ENCODE results near the gene OR10Z1. TPM values are rescaled to one million over a fixed set of nuclear protein-coding genes. Genes with fewer than 3 reads are reported as not detected.

OR10Z1 gene, protein sequence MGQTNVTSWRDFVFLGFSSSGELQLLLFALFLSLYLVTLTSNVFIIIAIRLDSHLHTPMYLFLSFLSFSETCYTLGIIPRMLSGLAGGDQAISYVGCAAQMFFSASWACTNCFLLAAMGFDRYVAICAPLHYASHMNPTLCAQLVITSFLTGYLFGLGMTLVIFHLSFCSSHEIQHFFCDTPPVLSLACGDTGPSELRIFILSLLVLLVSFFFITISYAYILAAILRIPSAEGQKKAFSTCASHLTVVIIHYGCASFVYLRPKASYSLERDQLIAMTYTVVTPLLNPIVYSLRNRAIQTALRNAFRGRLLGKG
- total RNA-seq (ENCODE audit: low replicate concordance) = not detected in 2 replicates

DNA sequence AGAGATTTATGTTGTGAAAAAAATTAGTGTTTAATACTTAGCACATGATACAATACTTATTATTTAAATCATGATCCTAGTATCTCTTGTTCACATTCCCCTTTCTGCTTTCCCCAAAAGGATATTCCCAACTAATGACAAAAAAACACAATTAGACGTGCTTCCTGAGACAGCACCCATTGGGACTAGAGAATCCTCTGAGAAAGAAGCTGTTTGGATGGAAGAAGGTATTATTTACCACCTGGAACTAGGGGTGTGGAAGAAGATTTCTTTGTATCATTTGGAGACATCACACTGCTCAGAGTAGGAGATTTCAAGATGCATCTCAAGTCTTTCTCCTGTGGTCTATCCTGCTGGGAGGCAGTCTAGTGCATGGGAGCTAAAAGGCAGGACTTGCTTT, at the start of gene OR10Z1:
Gene OR10Z1 (plus strand): TSS at position 301 of the 400 bp plus-strand sequence. CDS start 1,171 bp downstream, outside the sequence.
- TF ChIP-seq, protein P1, sequence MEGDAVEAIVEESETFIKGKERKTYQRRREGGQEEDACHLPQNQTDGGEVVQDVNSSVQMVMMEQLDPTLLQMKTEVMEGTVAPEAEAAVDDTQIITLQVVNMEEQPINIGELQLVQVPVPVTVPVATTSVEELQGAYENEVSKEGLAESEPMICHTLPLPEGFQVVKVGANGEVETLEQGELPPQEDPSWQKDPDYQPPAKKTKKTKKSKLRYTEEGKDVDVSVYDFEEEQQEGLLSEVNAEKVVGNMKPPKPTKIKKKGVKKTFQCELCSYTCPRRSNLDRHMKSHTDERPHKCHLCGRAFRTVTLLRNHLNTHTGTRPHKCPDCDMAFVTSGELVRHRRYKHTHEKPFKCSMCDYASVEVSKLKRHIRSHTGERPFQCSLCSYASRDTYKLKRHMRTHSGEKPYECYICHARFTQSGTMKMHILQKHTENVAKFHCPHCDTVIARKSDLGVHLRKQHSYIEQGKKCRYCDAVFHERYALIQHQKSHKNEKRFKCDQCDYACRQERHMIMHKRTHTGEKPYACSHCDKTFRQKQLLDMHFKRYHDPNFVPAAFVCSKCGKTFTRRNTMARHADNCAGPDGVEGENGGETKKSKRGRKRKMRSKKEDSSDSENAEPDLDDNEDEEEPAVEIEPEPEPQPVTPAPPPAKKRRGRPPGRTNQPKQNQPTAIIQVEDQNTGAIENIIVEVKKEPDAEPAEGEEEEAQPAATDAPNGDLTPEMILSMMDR (IDR thresholded peaks at IDR 0.05; ENCODE audit: insufficient read depth, low read length) = no peak
- no peak for DNase-seq (ENCODE audit: low read depth)
- H3K4me3 ChIP-seq (ENCODE audit: low read depth, low read length) = no peak within 1 kb of the TSS

DNA sequence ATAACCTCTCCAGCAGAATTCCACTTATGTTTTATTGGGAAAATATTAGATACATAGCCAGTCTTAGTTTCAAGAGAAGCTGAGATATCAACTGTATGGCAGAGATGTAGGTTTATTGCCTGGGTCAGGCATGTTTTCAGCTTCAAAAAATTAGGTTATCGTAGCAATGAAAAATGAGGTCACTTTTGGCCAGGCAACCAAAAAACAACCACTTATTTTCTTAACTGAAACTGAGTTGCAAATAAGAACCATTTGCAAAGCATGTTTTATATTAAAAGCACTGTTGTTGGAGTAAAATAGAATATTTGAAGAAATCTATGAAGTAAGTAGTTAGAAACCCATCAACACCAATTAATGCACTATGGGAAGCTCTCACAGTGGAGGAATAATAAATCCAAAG, 45.4 kb upstream of the OR10Z1 start:
- no peak overlapping the region for H3K4me3 ChIP-seq (ENCODE audit: low read depth, low read length)
- DNase-seq (ENCODE audit: low read depth) = no peak
- TF ChIP-seq, protein P1 (IDR thresholded peaks at IDR 0.05; ENCODE audit: insufficient read depth, low read length) = no peak

DNA sequence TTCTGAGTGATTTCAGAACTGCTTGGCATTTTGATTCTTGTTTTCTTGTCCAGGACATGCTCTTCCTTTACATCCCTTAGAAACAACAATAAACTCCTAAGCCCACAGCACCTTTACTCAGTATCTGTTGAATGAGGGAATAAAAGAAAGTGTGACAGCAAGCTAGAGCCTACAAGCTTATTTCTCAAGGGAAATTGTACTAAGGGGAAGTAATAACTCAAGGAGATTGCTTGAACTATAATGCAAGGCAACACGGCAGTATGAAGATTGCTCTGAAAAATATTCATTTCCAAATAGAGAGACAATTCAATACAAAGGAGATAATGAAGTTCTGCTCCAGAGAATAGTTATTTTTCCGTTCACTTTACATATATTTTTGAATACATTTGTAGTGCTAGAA, 41.2 kb upstream of the OR10Z1 start:
- TF ChIP-seq, protein P1 (IDR thresholded peaks at IDR 0.05; ENCODE audit: insufficient read depth, low read length) = no peak
- no peak overlapping the region for H3K4me3 ChIP-seq (ENCODE audit: low read depth, low read length)
- DNase-seq (ENCODE audit: low read depth) = no peak

DNA sequence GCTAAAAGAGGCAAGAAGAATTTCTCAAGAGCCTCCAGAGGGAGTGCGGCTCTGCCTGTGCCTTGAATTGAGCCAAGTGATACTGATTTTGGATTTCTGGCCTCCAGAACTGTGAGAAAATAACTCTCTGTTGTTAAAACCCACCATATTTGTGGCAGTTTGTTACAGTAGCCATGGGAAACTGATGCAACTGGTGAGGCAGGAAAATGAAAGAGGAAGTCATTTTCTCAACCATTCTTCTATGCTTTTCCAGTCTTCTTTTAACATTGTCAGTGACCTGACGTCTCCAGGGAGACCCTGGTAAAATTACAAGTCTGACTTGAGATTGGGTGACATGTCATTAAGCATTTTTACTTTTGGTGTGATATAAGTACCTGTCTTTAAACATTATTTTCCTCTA, 40.5 kb upstream of the OR10Z1 start:
- DNase-seq (ENCODE audit: low read depth) = no peak
- no peak overlapping the region for H3K4me3 ChIP-seq (ENCODE audit: low read depth, low read length)
- TF ChIP-seq, protein P1 (IDR thresholded peaks at IDR 0.05; ENCODE audit: insufficient read depth, low read length) = no peak

DNA sequence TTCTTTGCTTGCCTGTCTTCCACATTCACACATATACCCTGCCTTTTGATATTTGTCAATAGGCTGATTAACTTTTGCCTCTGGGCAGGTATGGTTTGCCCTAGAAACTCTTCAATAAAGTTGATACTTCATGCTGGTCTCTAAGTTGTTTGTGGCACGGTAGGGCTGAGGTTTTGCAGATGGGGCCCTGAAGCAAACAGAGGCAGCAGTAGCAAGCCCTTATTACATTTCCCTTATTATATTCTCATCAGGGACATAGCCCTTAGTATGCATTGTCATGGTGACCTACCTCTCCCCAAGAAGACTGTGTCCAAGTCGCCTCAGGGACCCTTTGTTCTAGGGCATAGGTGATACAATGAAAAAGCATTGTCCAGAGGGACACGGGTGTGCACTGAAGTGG, 34.6 kb upstream of the OR10Z1 start, which contains the start of gene OR6P1:
Gene OR6P1 (minus strand): TSS at position 101 of the 400 bp plus-strand sequence. CDS start 6,976 bp downstream, outside the sequence.
- DNase-seq (ENCODE audit: low read depth) = no peak
- TF ChIP-seq, protein P1 (IDR thresholded peaks at IDR 0.05; ENCODE audit: insufficient read depth, low read length) = no peak
- H3K4me3 ChIP-seq (ENCODE audit: low read depth, low read length) = no peak within 1 kb of the TSS

DNA sequence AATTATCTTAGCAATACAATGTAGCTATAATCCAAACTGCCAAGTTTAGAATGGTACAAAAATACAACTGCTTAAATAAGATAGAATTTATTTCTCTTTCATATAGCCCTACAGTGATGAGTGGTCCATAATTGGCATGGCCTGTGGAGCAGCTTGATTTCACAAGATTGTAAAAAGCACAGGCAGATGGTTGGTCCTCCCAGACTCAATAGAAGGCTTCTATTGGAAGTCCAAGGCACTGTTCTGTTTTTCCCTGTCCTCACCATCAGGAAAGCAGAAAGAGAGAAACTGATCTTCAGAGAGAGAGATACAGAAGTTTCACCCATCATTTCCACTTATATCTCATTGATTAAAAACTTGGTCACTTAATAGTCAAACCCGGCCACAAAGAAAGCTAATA, 32.8 kb upstream of the OR10Z1 start:
- DNase-seq (ENCODE audit: low read depth) = no peak
- no peak overlapping the region for H3K4me3 ChIP-seq (ENCODE audit: low read depth, low read length)
- TF ChIP-seq, protein P1 (IDR thresholded peaks at IDR 0.05; ENCODE audit: insufficient read depth, low read length) = no peak
